RWPE1 (cell line): ENCODE measurements around the gene TRAPPC2L.

Source experiments
- CTCF ChIA-PET: fragments of 350-600 bp; sonication (Branson Sonifier 250); formaldehyde crosslinking; extraction: SDS; loops from one replicate; lab custom pipeline; 2021; lab: Yijun Ruan, JAX
- POLR2A ChIA-PET: fragments of 400-600 bp; formaldehyde crosslinking; extraction: SDS; loops from one replicate; lab custom pipeline; 2020; ENCODE audit warnings: antibody characterized with exemption; ENCODE audit not compliant: low non-redundant PET; lab: Yijun Ruan, JAX
- DNase-seq: peaks from one replicate; pipeline ENCODE4 v3.0.0; 2012; ENCODE audit warnings: low spot score
- H3K27ac ChIP-seq: fragments of 450-650 bp; 2 replicates; pipeline ENCODE4 v1.5.1; 2017
- CTCF ChIP-seq: fragments of 450-650 bp; conservative IDR thresholded peaks from 2 replicates; pipeline ENCODE4 v1.5.1; 2017; ENCODE audit warnings: low read depth, mild to moderate bottlenecking

The TRAPPC2L gene

GRCh38 chr16:88870608-88871348, 13.9 kb downstream of the TRAPPC2L start:
- no peak for DNase-seq
- CTCF ChIA-PET: no interaction called here
- POLR2A ChIA-PET: no interaction called here
- no peak overlapping the region for H3K27ac ChIP-seq
- TF ChIP-seq CTCF: no peak

- TF ChIP-seq CTCF: no peak
- CTCF ChIA-PET: no interaction called here
- POLR2A ChIA-PET: no interaction called here
- H3K27ac ChIP-seq: no peak overlapping the region
- no peak for DNase-seq
These were observed 14.4 kb downstream of the TRAPPC2L start for GRCh38 chr16:88871349-88871702.

- ChIA-PET CTCF (no interaction called here), POLR2A (no interaction called here)
- no peak for DNase-seq
- no peak for TF ChIP-seq CTCF
- H3K27ac ChIP-seq: no peak overlapping the region
These were observed 14.9 kb downstream of the TRAPPC2L start for GRCh38 chr16:88871730-88872416.

- TF ChIP-seq CTCF: no peak
- no peak overlapping the region for H3K27ac ChIP-seq
- CTCF ChIA-PET: interaction anchor here (0.9 kb wide), 1 partner anchor 60 kb away, joined by 3 read pairs; no protein-coding TSS in a partner anchor
- no peak for DNase-seq
- POLR2A ChIA-PET: no interaction called here
These were observed 15.9 kb downstream of the TRAPPC2L start for GRCh38 chr16:88872650-88873331.

- POLR2A ChIA-PET: no interaction called here
- H3K27ac ChIP-seq: no peak overlapping the region
These were observed 18.1 kb downstream of the TRAPPC2L start for GRCh38 chr16:88874938-88875599.

More at GRCh38 chr16:88874938-88875599, 18.1 kb downstream of the TRAPPC2L start:
- CTCF ChIA-PET: no interaction called here
- TF ChIP-seq CTCF: no peak
- DNase-seq: no peak
